ENCODE data around the gene SFXN5. TPM values are rescaled to one million over a fixed set of nuclear protein-coding genes. Genes with fewer than 3 reads are reported as not detected.

Gene SFXN5
- polyA plus RNA-seq, 3 donors, result 5.9 to 28.6 (median 9.5) TPM

- H3K4me3 Mint-ChIP-seq, result no peak overlapping the region
- H3K36me3 Mint-ChIP-seq, result peaks cover 59 to 82% of the 10 kb centered on the region in 2 donors
- intact Hi-C loops (cut with micrococcal nuclease), result no loop called here
- Histone ChIP-seq H3K9ac (ENCODE audit: insufficient read depth, low read length, poor library complexity, severe bottlenecking) (no peak overlapping the region), H2AFZ (ENCODE audit: insufficient read depth, low read depth, low read length, poor library complexity, severe bottlenecking) (no peak overlapping the region), H3K79me2 (ENCODE audit: insufficient read depth, low read length) (no peaks in the 10 kb centered on the region), H3K27me3 (ENCODE audit: control insufficient read depth in 2 of 2, insufficient read depth in 2 of 2, low read length in 2 of 2) (no peaks in the 10 kb centered on the region), H4K20me1 (ENCODE audit: insufficient read depth, low read length) (no peaks in the 10 kb centered on the region), H3K27ac (ENCODE audit: low read depth in 1 of 2, low read length in 2 of 2) (no peak overlapping the region), H3K36me3 (replicated peaks in 1 of 2; ENCODE audit: control insufficient read depth in 1 of 2, insufficient read depth in 2 of 2, low read length in 2 of 2) (peaks cover 26 to 42% of the 10 kb centered on the region in 2 donors), H3K4me3 (replicated peaks in 1 of 3; ENCODE audit: low read depth in 2 of 3, low read length in 3 of 3) (no peak overlapping the region), H3K4me1 (ENCODE audit: control insufficient read depth in 1 of 2, insufficient read depth in 2 of 2, low read length in 2 of 2) (peaks cover 10 to 14% of the 10 kb centered on the region in 2 donors), H3K9me3 (replicated peaks in 1 of 2; ENCODE audit: control insufficient read depth in 1 of 2, insufficient read depth in 1 of 2, low read length in 2 of 2) (no peaks in the 10 kb centered on the region), H3K4me2 (replicated peaks; ENCODE audit: extremely low read depth, low read length, poor library complexity, severe bottlenecking) (no peak overlapping the region)
- peaks cover 1 to 4% (median 4%) of the 10 kb centered on the region in 3 donors for H3K27me3 Mint-ChIP-seq (ENCODE audit: low read depth in 3 of 3)
- WGBS (ENCODE audit: insufficient coverage), result 100% methylated on average over 3 of the region's 8 CpGs
- TF ChIP-seq CTCF (IDR thresholded peaks at IDR 0.05), result no peak
- DNase-seq, result no peak
- H3K27ac Mint-ChIP-seq, result peak overlapping the region in 1 of 7 donors; percentile 15
- no peaks in the 10 kb centered on the region for H3K9me3 Mint-ChIP-seq
- H3K4me1 Mint-ChIP-seq, result peaks cover 14% of the 10 kb centered on the region
Measured at GRCh38 chr2:72942881-72943418, 128.6 kb downstream of the SFXN5 start.

GRCh38 chr2:72942293-72942692, 129.2 kb downstream of the SFXN5 start:
- WGBS (ENCODE audit: insufficient coverage), result 88% methylated on average over 7 of the region's 8 CpGs
- Histone ChIP-seq H3K79me2 (ENCODE audit: insufficient read depth, low read length) (no peaks in the 10 kb centered on the region), H3K4me1 (ENCODE audit: control insufficient read depth in 1 of 2, insufficient read depth in 2 of 2, low read length in 2 of 2) (peaks cover 10 to 14% of the 10 kb centered on the region in 2 donors), H3K9me3 (replicated peaks in 1 of 2; ENCODE audit: control insufficient read depth in 1 of 2, insufficient read depth in 1 of 2, low read length in 2 of 2) (no peaks in the 10 kb centered on the region), H4K20me1 (ENCODE audit: insufficient read depth, low read length) (no peaks in the 10 kb centered on the region), H3K36me3 (replicated peaks in 1 of 2; ENCODE audit: control insufficient read depth in 1 of 2, insufficient read depth in 2 of 2, low read length in 2 of 2) (peaks cover 26 to 39% of the 10 kb centered on the region in 2 donors), H3K27ac (ENCODE audit: low read depth in 1 of 2, low read length in 2 of 2) (no peak overlapping the region), H3K4me2 (replicated peaks; ENCODE audit: extremely low read depth, low read length, poor library complexity, severe bottlenecking) (no peak overlapping the region), H3K9ac (ENCODE audit: insufficient read depth, low read length, poor library complexity, severe bottlenecking) (peak overlapping the region; percentile 49), H3K4me3 (replicated peaks in 1 of 3; ENCODE audit: low read depth in 2 of 3, low read length in 3 of 3) (no peak overlapping the region), H3K27me3 (ENCODE audit: control insufficient read depth in 2 of 2, insufficient read depth in 2 of 2, low read length in 2 of 2) (no peaks in the 10 kb centered on the region), H2AFZ (ENCODE audit: insufficient read depth, low read depth, low read length, poor library complexity, severe bottlenecking) (no peak overlapping the region)
- H3K9me3 Mint-ChIP-seq, result no peaks in the 10 kb centered on the region
- peaks cover 14% of the 10 kb centered on the region for H3K4me1 Mint-ChIP-seq
- no peak for TF ChIP-seq CTCF (IDR thresholded peaks at IDR 0.05)
- H3K4me3 Mint-ChIP-seq, result no peak overlapping the region
- H3K27ac Mint-ChIP-seq, result no peak overlapping the region
- intact Hi-C loops (cut with micrococcal nuclease), result no loop called here
- peaks cover 1 to 6% (median 4%) of the 10 kb centered on the region in 3 donors for H3K27me3 Mint-ChIP-seq (ENCODE audit: low read depth in 3 of 3)
- DNase-seq, result no peak
- peaks cover 56 to 76% of the 10 kb centered on the region in 2 donors for H3K36me3 Mint-ChIP-seq
